ENCODE measurements around the gene RXFP4. TPM values are rescaled to one million over a fixed set of nuclear protein-coding genes. Genes with fewer than 3 reads are reported as not detected.

RXFP4 gene
- total and polyA plus RNA-seq, 9 of the 15 experiments (the other 6 are each of a cell fraction or from before 2014, with no cell fraction given), result 0.64 TPM; not detected in 8

- TF ChIP-seq HSF4 (CRISPR knock-in tag; IDR thresholded peaks at IDR 0.05; ENCODE audit: borderline replicate concordance), result no peak
- TF ChIP-seq MCM3 (IDR thresholded peaks at IDR 0.05), result no peak
- TF ChIP-seq CBX2 (IDR thresholded peaks at IDR 0.05; ENCODE audit: insufficient read depth, low read length, poor library complexity, severe bottlenecking), result no peak
- peak; percentile 62; the same call in 1 of the 2 replicates for TF ChIP-seq PHF21A (IDR thresholded peaks at IDR 0.05; ENCODE audit: borderline replicate concordance, low read depth)
- TF ChIP-seq RBM25 (IDR thresholded peaks at IDR 0.05; ENCODE audit: low read depth, low read length, severe bottlenecking), result no peak
- TF ChIP-seq ZKSCAN1 (IDR thresholded peaks at IDR 0.05; ENCODE audit: low read depth, low read length), result no peak
- TF ChIP-seq ZNF57 (CRISPR knock-in tag; IDR thresholded peaks at IDR 0.05), result no peak
- no peak for TF ChIP-seq MECOM (CRISPR knock-in tag; IDR thresholded peaks at IDR 0.05)
- TF ChIP-seq DLX4 (CRISPR knock-in tag; IDR thresholded peaks at IDR 0.05), result no peak
- peak; percentile 86 for TF ChIP-seq JUND (IDR thresholded peaks at IDR 0.05; ENCODE audit: borderline replicate concordance, low read depth, low read length)
- peak; percentile 84; the same call in 2 of the 3 replicates for TF ChIP-seq JUND (tag; IDR thresholded peaks at IDR 0.05; ENCODE audit: borderline replicate concordance, low read depth, low read length)
- TF ChIP-seq ERF (CRISPR knock-in tag; IDR thresholded peaks at IDR 0.05), result no peak
- TF ChIP-seq ZBTB49 (CRISPR knock-in tag; IDR thresholded peaks at IDR 0.05; ENCODE audit: borderline replicate concordance), result no peak
- 0 out of 2 replicates have a peak, but pooled peaks have one; percentile 47 for TF ChIP-seq BCL6 (CRISPR knock-in tag; IDR thresholded peaks at IDR 0.05)
- no peak for TF ChIP-seq ZBTB34 (CRISPR knock-in tag; IDR thresholded peaks at IDR 0.05)
- no peak for TF ChIP-seq BCLAF1 (IDR thresholded peaks at IDR 0.05; ENCODE audit: borderline replicate concordance in 1 of 2, control insufficient read depth in 1 of 2, low read depth in 2 of 2, low read length in 1 of 2)
These were observed 29.2 kb downstream of the RXFP4 start (continued) for GRCh38 chr1:155970531-155971167.
